HCT116 (cell line): ENCODE measurements around the gene ABCC1.

ENCODE experiments used
- POLR2AphosphoS5 ChIP-seq: IDR thresholded peaks from 2 replicates; pipeline ENCODE4 v1.6.1; 2011; ENCODE audit warnings: mild to moderate bottlenecking, low read depth, low read length, moderate library complexity
- TF ChIP-seq, protein P1 (sequence below), 3 experiments: fragments of 200-600 bp in 1 of 3; sonication (generic) in 1 of 3; IDR thresholded peaks in 2 of 3; conservative IDR thresholded peaks in 1 of 3; 2 replicates each; pipeline ENCODE4 v1.5.1; 2012 to 2017; ENCODE audit warnings: low read depth in 2 of 3, low read length in 2 of 3, antibody characterized with exemption in 1 of 3, borderline replicate concordance in 1 of 3, control low read depth in 1 of 3, mild to moderate bottlenecking in 1 of 3, mixed read lengths in 1 of 3, mixed run types in 1 of 3, moderate library complexity in 1 of 3; ENCODE audit not compliant: insufficient read depth in 1 of 3

DNA sequence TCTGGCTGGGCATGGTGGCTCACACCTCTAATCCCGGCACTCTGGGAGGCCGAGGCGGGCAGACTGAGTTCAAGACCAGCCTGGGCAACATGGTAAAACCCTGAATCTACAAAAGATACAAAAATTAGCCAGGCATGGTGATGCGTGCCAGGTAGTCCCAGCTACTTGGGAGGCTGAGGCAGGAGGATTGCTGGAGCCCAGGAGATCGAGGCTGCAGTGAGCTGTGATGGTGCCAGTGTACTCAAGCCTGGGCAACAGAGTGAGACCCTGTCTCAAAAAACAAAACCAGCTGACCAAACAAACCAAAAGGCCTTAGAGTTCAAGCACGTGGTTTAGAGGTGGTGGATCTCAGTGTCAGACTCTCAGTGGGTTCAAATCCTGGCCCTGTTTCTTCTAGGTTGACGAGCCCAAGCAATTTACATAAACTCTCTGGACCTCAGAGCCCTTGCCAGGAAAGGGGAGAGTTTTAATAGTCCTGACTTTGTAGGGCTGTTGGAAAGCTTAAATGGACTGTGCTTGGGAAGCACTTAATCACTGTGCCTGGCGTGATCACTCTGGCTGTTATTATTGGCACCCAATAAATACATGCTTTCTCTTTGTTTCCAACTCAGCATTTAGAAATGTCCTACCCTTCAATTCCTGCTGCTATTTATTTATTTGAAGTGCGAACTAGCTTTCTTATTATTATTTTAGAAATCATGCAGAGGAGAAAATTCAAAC, 44.7 kb downstream of the ABCC1 start:
- no peak for TF ChIP-seq POLR2AphosphoS5
- TF ChIP-seq, protein P1, sequence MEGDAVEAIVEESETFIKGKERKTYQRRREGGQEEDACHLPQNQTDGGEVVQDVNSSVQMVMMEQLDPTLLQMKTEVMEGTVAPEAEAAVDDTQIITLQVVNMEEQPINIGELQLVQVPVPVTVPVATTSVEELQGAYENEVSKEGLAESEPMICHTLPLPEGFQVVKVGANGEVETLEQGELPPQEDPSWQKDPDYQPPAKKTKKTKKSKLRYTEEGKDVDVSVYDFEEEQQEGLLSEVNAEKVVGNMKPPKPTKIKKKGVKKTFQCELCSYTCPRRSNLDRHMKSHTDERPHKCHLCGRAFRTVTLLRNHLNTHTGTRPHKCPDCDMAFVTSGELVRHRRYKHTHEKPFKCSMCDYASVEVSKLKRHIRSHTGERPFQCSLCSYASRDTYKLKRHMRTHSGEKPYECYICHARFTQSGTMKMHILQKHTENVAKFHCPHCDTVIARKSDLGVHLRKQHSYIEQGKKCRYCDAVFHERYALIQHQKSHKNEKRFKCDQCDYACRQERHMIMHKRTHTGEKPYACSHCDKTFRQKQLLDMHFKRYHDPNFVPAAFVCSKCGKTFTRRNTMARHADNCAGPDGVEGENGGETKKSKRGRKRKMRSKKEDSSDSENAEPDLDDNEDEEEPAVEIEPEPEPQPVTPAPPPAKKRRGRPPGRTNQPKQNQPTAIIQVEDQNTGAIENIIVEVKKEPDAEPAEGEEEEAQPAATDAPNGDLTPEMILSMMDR (IDR thresholded peaks at IDR 0.05 in 2 of 3, conservative IDR thresholded peaks at IDR 0.05 in 1 of 3; ENCODE audit: borderline replicate concordance in 1 of 3, insufficient read depth in 1 of 3, low read depth in 2 of 3, low read length in 2 of 3) = no peak
